Hypothalamus (tissue), 51 donors: Measurements from ENCODE around the gene CCDC183.

ENCODE experiments used
- DNase-seq, 51 donors: peaks; one replicate each; lab custom pipeline; 2025; lab: John Stamatoyannopoulos, UW

CCDC183 gene

GRCh38 chr9:136856541-136857141 is 60.5 kb downstream of the CCDC183 start:
- DNase-seq = no peak

DNA sequence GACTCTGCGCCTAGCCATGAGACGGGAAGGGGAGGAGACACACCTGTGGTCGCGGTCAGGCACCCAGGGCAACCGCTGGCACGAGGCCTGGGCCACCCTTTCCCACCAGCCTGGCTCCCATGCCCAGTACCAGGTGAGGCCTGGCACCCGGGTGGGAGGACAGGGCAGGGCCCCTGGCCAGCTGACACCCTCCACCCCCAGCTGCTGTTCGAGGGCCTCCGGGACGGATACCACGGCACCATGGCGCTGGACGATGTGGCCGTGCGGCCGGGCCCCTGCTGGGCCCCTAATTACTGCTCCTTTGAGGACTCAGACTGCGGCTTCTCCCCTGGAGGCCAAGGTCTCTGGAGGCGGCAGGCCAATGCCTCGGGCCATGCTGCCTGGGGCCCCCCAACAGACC is 61.0 kb downstream of the CCDC183 start:
- no peak for DNase-seq
